Body of pancreas (tissue), 4 donors: ENCODE data around the gene CPD. TPM values are rescaled to one million over a fixed set of nuclear protein-coding genes. Genes with fewer than 3 reads are reported as not detected.
"Not testable (repeated sequence)": the region's sequence is repeated elsewhere in the genome, so short reads cannot be mapped to it uniquely, and the experiment has no call there.

Experiments used
- ATAC-seq: fragments of 150-250 bp; one replicate; pipeline ENCODE4 v1.9.1; 2016
- DNase-seq, 4 donors: peaks; one replicate each; pipeline ENCODE4 v3.0.0-alpha.2; 2019
- H3K27ac ChIP-seq, 4 donors: fragments of 200-600 bp; sonication (generic); 1 replicate in 3 of 4; 2 replicates in 1 of 4; pipeline versions ENCODE4 v1.5.1 to v1.6.1; 2016 to 2019; ENCODE audit warnings: mild to moderate bottlenecking in 1 of 4, mixed read lengths in 1 of 4, moderate library complexity in 1 of 4
- H3K27me3 ChIP-seq, 2 donors: fragments of 200-600 bp; sonication (generic); one replicate each; pipeline ENCODE4 v1.6.0; 2016; ENCODE audit warnings: mild to moderate bottlenecking in 1 of 2
- H3K36me3 ChIP-seq, 2 donors: fragments of 200-600 bp; sonication (generic); replicated peaks in 1 of 2; 2 replicates each; pipeline ENCODE4 v1.5.1; 2016; ENCODE audit warnings: low read depth in 2 of 2; ENCODE audit not compliant: insufficient read depth in 1 of 2
- H3K4me1 ChIP-seq: fragments of 200-600 bp; sonication (generic); one replicate; pipeline ENCODE4 v1.6.0; 2016
- H3K4me3 ChIP-seq, 2 donors: fragments of 200-600 bp; sonication (generic); 1 replicate in 1 of 2; 2 replicates in 1 of 2; pipeline ENCODE4 v1.5.1; 2016 to 2019
- H3K9me3 ChIP-seq, 3 donors: fragments of 200-600 bp; sonication (generic); 1 replicate in 2 of 3; 2 replicates in 1 of 3; pipeline ENCODE4 v1.5.1; 2016
- POLR2A ChIP-seq, 3 donors: fragments of 450-650 bp; IDR thresholded peaks; one replicate each; pipeline ENCODE4 v1.6.1; 2016; ENCODE audit warnings: antibody characterized with exemption in 3 of 3, mild to moderate bottlenecking in 2 of 3
- WGBS, 2 donors: methylation state at CpG; one replicate each; pipeline ENCODE4 v1.1.5; 2017; 5-methylcytosine and 5-hydroxymethylcytosine counted together
- intact Hi-C: fragments of 100-400 bp; cut with DNase I; formaldehyde crosslinking; loops from one replicate; pipeline ENCODE4 v1.15.1; 2023
- total RNA-seq, 2 donors: library from RNA; depleted of rRNA; stranded (reverse); fragments of >200 nt; gene quantifications; one replicate each; pipeline ENCODE4 v1.1.0, GENCODE V29; 2016
- TF ChIP-seq, protein P1 (sequence below), 7 experiments: fragments of 450-650 bp in 4 of 7; fragments of 200-600 bp in 3 of 7; sonication (generic) in 3 of 7; IDR thresholded peaks; one replicate each; pipeline ENCODE4 v1.5.1; 2016 to 2019; ENCODE audit warnings: antibody characterized with exemption in 7 of 7

The CPD gene
- total RNA-seq, 2 donors from 2014 or later = 30.0 to 68.0 TPM

- intact Hi-C loops = no loop called here
- ATAC-seq (no peak), DNase-seq (no peak)
- TF ChIP-seq, protein P1, sequence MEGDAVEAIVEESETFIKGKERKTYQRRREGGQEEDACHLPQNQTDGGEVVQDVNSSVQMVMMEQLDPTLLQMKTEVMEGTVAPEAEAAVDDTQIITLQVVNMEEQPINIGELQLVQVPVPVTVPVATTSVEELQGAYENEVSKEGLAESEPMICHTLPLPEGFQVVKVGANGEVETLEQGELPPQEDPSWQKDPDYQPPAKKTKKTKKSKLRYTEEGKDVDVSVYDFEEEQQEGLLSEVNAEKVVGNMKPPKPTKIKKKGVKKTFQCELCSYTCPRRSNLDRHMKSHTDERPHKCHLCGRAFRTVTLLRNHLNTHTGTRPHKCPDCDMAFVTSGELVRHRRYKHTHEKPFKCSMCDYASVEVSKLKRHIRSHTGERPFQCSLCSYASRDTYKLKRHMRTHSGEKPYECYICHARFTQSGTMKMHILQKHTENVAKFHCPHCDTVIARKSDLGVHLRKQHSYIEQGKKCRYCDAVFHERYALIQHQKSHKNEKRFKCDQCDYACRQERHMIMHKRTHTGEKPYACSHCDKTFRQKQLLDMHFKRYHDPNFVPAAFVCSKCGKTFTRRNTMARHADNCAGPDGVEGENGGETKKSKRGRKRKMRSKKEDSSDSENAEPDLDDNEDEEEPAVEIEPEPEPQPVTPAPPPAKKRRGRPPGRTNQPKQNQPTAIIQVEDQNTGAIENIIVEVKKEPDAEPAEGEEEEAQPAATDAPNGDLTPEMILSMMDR (IDR thresholded peaks at IDR 0.05) = no peak
- no peak for TF ChIP-seq POLR2A (IDR thresholded peaks at IDR 0.05)
- no peak overlapping the region for H3K4me3 ChIP-seq
- H3K27me3 ChIP-seq = no peaks in the 10 kb centered on the region
- no peak overlapping the region for H3K27ac ChIP-seq
- H3K9me3 ChIP-seq = no peaks in the 10 kb centered on the region
- no peaks in the 10 kb centered on the region for H3K36me3 ChIP-seq
- no peaks in the 10 kb centered on the region for H3K4me1 ChIP-seq
These were observed 36.8 kb downstream of the CPD start for GRCh38 chr17:30415491-30415890.

DNA sequence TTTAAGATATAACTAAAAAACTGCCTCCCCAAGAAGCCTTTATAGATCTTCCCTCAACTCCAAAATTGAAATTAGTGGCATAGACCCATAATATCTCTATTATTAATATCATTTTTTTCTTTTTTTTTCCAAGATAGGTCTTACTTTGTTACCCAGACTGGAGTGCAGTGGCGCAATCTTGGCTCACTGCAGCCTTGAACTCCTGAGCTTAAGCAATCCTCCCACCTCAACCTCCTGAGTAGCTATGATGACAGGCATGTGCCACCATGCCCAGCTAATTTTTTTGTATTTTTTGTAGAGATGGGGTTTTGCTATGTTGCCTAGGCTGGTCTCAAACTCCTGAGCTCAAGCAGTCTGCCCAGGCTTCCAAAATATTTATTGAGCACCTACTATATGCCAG is 39.3 kb downstream of the CPD start:
- H3K9me3 ChIP-seq, DNase-seq, H3K4me3 ChIP-seq, ATAC-seq, H3K4me1 ChIP-seq, H3K36me3 ChIP-seq, H3K27ac ChIP-seq, intact Hi-C loops, H3K27me3 ChIP-seq: not testable (repeated sequence)
- 94 to 95% methylated on average over 1 of the region's 1 CpG for WGBS, 2 donors

- H3K27ac ChIP-seq = no peak overlapping the region
- H3K4me1 ChIP-seq = no peaks in the 10 kb centered on the region
- WGBS, 2 donors = 69 to 74% methylated on average over 4 of the region's 4 CpGs
- ATAC-seq (no peak), DNase-seq (no peak)
- peaks cover 0 to 10% of the 10 kb centered on the region in 2 donors for H3K36me3 ChIP-seq
- TF ChIP-seq, protein P1 (IDR thresholded peaks at IDR 0.05) = no peak
- TF ChIP-seq POLR2A (IDR thresholded peaks at IDR 0.05) = no peak
- no peak overlapping the region for H3K4me3 ChIP-seq
- no peaks in the 10 kb centered on the region for H3K9me3 ChIP-seq
- intact Hi-C loops = no loop called here
- H3K27me3 ChIP-seq = no peaks in the 10 kb centered on the region
These were observed 42.9 kb downstream of the CPD start for GRCh38 chr17:30421592-30421991.

DNA sequence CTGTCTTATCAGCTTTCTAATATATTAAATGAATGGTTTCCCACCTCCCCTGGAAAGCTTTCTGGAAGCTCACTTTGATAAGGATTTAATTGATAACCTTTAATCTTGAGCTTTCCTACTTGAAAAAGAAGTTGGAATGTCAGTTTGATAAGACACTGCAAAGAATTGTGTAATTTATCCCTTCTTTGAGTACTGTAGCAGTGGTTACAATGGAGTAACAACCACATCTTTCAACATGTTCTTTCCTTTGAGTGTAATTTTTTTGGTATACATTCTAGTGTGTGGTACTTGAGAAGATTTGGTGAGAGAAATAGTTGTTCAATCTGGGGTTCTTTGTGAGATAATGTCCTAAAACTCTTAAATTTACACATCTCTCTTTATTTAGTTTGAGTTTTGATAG is 43.4 kb downstream of the CPD start:
- Histone ChIP-seq H3K36me3 (peaks cover 0 to 10% of the 10 kb centered on the region in 2 donors), H3K4me3 (no peak overlapping the region), H3K4me1 (no peaks in the 10 kb centered on the region), H3K9me3 (no peaks in the 10 kb centered on the region), H3K27me3 (no peaks in the 10 kb centered on the region), H3K27ac (no peak overlapping the region)
- DNase-seq (no peak), ATAC-seq (no peak)
- intact Hi-C loops = no loop called here
- TF ChIP-seq, protein P1 (IDR thresholded peaks at IDR 0.05) = no peak
- TF ChIP-seq POLR2A (IDR thresholded peaks at IDR 0.05) = no peak

DNA sequence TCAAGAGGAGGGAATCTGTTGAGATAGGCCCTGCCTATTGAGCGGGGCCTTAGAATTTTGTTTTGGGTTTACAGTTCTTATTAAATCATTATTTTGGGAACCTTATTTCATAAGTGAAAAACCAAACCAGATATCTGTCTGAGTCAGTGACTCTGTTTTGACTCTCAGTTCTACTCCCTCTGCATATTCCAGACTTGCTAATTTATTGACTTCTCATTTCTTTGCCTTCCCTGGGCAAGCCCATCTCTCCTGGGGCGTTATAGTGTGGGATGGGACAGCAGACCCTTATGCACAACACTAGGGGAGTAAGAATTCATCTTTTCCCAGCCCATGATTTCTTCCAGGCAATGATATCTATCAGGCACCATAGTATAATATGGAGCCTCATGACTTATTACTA is 45.7 kb downstream of the CPD start:
- no peaks in the 10 kb centered on the region for H3K9me3 ChIP-seq
- ATAC-seq = no peak
- WGBS, 2 donors = 95 to 97% methylated on average over 2 of the region's 2 CpGs
- no peaks in the 10 kb centered on the region for H3K27me3 ChIP-seq
- no peak overlapping the region for H3K27ac ChIP-seq
- H3K36me3 ChIP-seq = peaks cover 0 to 16% of the 10 kb centered on the region in 2 donors
- no peak for TF ChIP-seq POLR2A (IDR thresholded peaks at IDR 0.05)
- TF ChIP-seq, protein P1 (IDR thresholded peaks at IDR 0.05) = no peak
- H3K4me1 ChIP-seq = no peaks in the 10 kb centered on the region
- no peak overlapping the region for H3K4me3 ChIP-seq
- no peak for DNase-seq
- intact Hi-C loops = no loop called here
